GM18526 (cell line): ENCODE data around the gene ARGLU1.

Experiments used
- POLR2A ChIP-seq: IDR thresholded peaks from 3 replicates; pipeline ENCODE4 v1.6.1; 2011; ENCODE audit not compliant: insufficient read length; ENCODE audit errors: extremely low read depth

ARGLU1 gene

DNA sequence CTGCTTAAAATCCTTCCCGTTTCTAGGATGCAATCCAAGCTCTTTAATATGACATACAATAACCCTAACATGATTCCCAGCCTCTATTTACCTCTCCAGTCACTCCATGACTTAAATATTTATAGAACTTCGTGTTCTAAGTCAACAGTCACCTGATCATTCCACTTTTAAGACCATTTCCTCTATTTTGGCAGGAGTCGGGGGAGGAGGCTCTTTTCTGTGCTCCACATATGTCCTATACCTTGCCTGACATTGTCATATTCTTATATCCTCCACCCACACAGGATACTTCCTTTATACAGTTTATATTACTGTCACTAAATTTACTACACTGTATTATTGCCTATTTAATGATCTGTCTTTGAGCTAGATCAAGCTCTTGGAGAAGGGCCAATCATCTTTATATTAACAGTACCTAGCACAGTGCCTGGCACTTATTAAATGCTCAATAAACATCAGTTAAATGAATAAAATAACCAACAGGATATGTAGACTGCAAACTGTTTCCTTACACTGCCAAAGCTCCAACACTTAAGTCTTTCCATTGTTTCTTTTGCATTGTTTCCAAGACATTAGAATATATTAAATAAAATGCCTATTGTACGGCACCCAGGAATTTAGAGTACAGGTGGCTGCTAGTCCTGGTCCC lies 2.7 kb downstream of the ARGLU1 start:
- TF ChIP-seq POLR2A = no peak

DNA sequence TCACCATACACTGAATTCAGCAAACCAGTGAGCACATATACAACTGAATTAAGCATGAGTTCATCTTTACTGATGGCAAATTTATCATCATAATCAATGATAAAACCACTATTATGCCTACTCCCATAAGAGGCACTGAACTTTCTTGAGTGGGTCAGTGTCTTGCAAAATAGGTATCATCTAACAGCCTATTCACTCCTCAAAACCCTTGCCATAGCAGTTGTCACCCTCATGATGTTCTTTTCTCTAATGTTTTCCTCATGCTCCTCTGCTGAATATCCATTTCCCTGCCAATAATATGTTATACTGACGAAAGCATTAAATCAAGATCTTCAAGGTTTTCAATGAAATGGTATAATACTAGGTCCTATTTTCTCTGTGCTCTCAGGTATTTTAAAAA lies 5.6 kb downstream of the ARGLU1 start:
- no peak for TF ChIP-seq POLR2A

DNA sequence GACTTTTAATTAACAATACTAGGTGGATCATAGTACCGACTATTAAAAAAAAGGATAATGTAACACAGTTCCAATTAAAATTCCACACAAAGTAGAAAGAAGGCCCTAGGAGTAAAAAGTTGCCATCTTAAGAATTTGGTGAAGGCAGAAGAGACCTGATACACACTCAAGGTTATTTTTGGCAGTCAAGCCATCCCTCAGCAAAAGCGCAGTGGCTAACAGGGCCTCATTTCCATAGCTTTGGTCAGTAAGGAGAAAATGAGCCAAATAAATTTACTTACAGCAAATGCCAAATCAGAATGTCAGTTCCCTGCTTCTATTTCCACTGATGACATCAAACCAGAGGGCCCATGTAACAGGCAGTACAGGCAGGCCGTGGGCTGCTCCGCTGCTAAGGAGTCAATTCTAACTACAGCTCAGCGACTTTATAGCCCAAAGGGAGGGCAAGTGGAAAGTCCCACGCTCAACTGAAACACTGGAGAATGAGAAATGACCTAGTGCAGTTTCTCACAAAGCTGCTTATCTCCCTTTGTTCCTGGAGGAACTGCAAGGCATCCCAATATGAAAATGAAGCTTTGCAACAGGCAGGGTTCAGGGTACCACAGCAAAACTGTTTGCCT lies 6.3 kb downstream of the ARGLU1 start:
- no peak for TF ChIP-seq POLR2A

DNA sequence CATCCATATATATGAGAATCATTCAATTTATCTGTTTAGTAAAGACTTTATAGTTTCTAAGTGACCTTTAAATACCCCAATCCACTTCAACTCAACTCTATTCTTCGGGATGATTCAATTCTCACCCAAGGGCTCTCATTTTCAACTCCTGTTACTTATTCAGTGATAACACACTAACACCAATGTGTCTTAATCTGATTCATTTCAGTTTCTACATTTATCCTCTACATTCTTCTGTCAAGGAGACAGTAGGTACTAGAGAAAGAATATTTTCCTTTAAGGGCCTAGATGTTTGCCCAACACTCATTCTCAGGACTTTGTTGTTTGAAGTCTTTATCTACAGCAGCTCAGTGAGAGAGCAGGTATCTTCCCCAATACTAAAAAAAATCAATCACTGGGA lies 7.1 kb downstream of the ARGLU1 start:
- no peak for TF ChIP-seq POLR2A

DNA sequence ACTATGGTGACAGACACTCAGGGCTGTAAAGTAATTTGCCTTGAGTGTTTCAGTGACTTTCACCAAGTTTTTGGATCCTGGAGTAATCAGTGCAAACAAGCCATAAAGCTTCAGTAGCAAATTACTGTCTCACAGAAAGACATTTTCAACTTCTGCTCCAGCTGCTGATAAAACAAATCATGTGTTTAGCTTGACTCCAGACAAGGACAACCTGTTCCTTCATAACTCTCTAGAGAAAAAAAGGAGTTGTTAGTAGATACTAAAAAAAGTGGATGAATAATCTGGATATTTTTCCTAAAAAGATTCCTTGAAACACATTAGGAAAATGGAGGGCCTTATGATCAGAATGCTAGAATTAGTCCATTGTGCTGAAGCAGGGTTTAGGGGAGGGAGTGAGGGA lies 9.4 kb downstream of the ARGLU1 start:
- no peak for TF ChIP-seq POLR2A

DNA sequence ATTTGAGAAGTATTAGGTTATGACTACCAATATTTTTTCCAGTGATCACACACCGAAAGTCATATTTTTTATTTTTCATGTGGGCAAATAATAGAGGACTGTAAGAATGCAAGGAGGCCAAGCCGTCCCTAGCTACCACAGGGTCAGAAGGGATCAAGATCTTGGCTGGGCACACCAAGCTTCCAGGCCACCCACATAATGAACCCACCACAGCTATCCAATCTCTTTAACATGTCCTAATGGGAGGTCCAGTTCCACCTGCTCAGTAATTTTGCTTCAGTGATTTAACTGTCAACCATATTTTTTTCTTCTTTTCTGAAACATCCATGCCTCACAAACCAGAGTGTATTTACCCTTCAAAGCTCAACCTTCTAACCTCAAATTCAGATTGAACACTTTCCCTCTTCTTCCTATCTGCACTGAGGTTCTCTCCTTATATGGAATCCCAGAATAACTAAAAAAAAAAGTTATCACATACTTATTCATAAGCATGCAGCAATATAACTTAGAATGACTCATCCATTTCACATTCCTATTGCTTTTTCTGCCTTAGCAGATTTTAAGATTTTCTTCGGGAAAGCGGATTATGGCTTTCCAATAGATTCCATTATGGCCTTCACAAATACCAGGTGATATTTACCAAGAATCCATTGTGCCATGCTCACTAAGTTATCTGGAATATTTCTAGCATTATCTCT lies 12.2 kb downstream of the ARGLU1 start:
- TF ChIP-seq POLR2A = no peak

DNA sequence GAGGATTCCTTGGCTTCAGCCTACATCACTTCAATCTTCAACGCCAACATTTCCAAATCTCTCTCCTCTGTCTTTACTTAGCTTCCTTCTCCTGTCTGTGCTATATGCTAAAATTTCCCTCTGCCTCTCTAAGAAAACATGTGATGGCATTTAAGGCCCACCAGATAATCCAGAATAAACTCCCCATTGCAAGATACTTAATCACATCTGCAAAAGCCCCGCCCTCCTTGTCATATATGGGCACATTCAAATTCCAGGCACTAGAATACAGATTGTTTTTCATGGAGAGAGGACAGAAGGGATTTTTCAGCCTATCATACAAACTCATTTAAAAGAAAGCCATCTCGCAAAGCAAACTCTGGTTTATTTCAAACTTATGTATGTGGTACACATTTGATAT lies 16.2 kb downstream of the ARGLU1 start:
- no peak for TF ChIP-seq POLR2A

DNA sequence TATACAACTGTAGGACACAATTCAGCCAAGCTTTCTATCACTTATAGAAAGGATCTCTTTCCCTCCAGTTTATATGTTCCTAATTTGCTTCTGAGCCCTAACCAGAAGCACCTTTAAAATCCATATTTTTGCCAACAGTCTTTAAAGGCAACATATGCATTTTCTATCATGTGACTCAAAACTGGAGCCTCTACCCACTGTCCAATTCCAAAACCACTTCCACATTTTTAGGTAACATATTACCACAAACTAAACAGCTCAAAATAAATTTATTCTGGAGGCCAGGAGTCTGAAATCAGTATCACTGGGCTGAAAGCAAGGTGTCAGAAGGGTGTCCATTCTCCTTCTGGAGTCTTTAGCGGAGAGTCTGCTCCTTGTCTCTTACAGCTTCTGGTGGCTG lies 16.6 kb downstream of the ARGLU1 start:
- TF ChIP-seq POLR2A = no peak

DNA sequence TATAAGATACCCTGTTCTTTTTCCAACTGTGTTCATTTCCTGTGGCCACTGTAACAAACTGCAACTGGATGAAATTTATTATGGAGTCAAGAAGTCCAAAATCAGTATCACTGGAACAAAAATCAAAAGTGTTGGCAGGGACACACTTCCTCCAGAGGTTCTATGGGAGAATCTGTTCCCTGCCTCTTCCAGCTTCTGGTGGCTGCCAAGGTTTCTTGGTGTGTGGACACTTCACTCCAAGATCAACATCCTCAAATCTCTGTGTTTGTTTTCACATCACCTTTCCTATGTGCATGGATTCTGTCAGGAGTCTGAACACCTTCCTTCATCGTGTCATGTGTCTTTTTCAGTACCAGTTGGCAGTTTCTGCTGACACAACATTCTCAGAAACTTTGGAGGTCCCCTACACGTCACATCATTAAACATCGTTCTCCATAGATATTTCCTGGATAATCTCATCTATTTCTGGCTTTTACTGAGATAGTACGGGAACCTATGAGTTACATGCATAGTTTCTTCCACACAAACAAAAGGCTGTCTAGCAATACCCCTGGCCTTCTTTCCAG lies 17.3 kb downstream of the ARGLU1 start:
- TF ChIP-seq POLR2A = no peak

DNA sequence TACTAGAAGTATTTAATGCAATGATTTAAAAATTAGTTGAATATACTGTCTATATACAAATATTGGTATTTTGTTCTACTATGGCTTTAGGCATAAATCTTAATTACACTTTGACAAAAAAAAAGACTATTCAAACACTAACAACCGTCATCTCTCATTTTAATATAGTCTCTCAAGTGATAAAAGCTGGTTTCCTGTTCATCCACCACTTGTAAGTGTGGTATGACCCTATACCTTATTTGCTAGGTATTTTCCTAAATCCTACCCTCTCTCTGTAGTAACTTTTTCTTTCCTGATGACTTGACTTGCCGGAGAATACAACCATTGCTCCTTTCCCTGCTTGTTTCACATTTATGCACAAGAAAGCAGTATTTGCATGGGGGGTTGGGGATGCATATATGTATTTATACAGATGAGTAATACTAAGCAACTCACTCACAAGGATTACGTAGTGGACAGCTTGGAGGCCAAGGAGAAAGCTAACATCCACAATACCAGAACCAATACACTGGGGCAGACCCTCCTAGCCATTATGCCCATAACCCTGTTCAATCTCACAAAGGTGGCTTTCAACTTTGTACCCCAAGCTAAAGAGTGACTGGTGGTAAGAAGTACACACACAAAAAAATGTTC lies 19.8 kb downstream of the ARGLU1 start:
- no peak for TF ChIP-seq POLR2A

DNA sequence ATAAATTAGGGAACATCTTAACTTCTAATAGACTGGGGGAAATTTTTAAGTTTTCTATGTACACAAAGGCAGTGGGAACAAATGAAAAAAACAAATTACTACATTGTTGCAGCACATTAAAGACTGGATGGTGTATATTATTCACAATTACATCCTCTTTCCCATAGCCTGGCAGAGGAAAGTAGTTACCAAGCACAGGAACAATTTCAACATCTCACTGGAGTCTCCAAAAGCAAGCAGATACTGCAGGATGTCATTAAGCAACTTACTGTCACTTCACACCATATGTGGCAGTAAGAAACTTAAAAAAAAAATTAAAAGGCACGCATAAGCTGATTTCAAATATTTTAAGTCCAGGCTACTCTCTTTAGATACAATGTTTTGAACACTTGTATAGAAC lies 26.1 kb downstream of the ARGLU1 start:
- no peak for TF ChIP-seq POLR2A

DNA sequence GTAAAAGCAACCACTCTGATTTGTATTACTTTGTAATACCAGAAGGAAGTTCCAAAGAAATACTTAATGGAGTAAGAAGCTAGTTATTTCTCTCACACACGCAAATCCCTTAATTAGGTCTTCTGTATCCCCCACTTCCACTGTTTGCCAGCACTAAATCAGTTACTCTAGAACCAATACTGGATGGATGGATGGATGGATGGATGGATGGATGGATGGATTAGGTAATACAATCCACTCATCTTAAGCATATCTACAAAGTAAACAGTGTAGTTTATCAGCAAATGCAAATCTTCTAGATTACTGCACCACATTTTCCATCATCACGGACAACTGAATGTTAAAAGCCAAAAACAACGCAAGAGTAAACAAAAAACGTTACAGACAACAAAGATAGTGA lies 27.3 kb downstream of the ARGLU1 start:
- TF ChIP-seq POLR2A = no peak

DNA sequence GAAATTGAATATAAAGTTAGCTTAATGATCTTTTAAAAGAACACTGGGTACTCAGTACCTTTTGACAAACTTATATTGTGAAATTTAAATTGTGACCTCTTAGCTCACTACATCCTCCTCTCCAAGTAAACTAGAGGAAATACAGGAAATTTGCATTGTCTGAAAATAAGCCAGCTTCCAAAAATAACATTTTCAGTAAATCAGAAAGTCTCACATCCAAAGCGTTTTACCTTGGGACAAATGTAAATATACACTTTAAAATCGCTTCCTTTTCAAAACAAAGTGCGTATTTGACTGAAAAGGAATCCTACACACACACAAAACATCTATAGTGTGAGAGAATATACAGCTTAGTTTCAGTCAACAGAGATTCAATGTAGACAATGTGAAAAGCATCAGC lies 30.4 kb downstream of the ARGLU1 start:
- no peak for TF ChIP-seq POLR2A

DNA sequence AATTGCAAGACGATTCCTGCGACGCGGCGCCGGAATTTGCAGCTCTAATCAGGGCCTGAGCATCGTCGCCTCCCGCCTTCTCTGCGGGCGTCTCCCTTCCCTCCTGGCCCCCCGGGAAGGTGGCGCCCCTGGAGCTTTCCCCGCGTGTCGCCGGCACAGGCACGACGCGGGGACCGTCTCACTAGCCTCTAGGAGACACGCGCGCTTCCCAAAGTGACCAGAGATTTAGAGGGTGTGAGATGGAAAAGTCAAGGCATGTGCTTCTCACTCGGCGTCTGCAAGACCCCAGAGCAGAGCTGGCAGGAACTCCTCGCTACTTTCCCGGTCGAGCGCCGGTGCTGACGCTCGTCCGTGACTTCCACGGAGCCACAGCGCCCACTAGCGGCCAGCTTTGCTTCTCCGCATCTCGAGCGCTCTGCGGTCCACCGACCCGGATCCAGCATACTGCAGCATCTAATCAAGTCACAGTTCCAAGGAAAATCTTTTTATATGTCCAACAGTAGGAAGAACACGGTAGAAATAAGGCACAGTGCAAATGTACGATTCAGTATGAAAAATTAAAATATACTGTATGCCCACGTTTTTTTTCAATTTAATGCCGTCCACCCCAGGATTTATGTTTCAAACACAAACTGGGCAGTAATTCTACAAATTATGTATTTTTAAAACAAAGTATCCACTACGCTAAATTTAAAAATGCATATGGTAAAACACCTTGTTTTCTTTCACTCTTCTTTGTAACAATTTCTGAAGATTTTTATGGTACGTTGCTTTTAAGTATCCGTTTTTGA lies 31.5 kb downstream of the ARGLU1 start:
- no peak for TF ChIP-seq POLR2A
